K562 (cell line): ENCODE data around the gene COL4A2. TPM values are rescaled to one million over a fixed set of nuclear protein-coding genes. Genes with fewer than 3 reads are reported as not detected.

Experiments used
- ARNT ChIP-seq, 2 experiments: fragments of 450-650 bp; IDR thresholded peaks; 2 replicates each; pipeline ENCODE4 v1.6.1; 2016; ENCODE audit warnings: mild to moderate bottlenecking in 1 of 2
- CHD7 ChIP-seq: fragments of 200-600 bp; sonication (generic); IDR thresholded peaks from one replicate; pipeline ENCODE4 v1.6.1; 2012; ENCODE audit warnings: mild to moderate bottlenecking, low read depth, low read length, inconsistent platforms
- ZNF133 ChIP-seq: fragments of 250-450 bp; sonication (Bioruptor Pico); IDR thresholded peaks from 2 replicates; pipeline ENCODE4 v1.4.0; 2020; ENCODE audit warnings: mild to moderate bottlenecking
- ZNF507 ChIP-seq: conservative IDR thresholded peaks from 2 replicates; pipeline ENCODE4 v1.6.1; 2017; ENCODE audit warnings: missing genetic modification characterization, missing compliant biosample characterization
- ZNF584 ChIP-seq: fragments of 200-800 bp; sonication (Bioruptor generic); IDR thresholded peaks from 2 replicates; pipeline ENCODE4 v1.6.1; 2016; ENCODE audit warnings: low read depth, mild to moderate bottlenecking, missing genetic modification characterization, missing compliant biosample characterization
- polyA plus RNA-seq, 8 experiments: library from polyadenylated mRNA; depleted of rRNA in 4 of 8; stranded (reverse) in 5 of 8; unstranded in 3 of 8; fragments of >200 nt; fragmentation: Nextera tagmentation in 2 of 8; fragmentation: Illumina TruSeq in 1 of 8; extraction: Ambion mirVana in 2 of 8; extraction: Trizol in 1 of 8; gene quantifications; 2 replicates each; pipeline versions ENCODE4 v1.2.1 to v1.2.3, GENCODE V29; 2011 to 2014; ENCODE audit warnings: inconsistent platforms in 1 of 8, missing spikeins in 1 of 8
- total RNA-seq, 7 experiments: library from RNA; depleted of rRNA in 6 of 7; stranded (reverse); fragments of >200 nt in 6 of 7; fragmentation: Illumina TruSeq in 2 of 7; extraction: Trizol in 2 of 7; gene quantifications; 2 replicates each; pipeline versions ENCODE4 v1.2.1 to v1.2.3, GENCODE V29; 2011 to 2021; ENCODE audit warnings: low replicate concordance in 1 of 7

The COL4A2 gene
- total and polyA plus RNA-seq, 9 of the 15 experiments (the other 6 are each of a cell fraction or from before 2014, with no cell fraction given): 0.13 to 15.2 (median 8.1) TPM

DNA sequence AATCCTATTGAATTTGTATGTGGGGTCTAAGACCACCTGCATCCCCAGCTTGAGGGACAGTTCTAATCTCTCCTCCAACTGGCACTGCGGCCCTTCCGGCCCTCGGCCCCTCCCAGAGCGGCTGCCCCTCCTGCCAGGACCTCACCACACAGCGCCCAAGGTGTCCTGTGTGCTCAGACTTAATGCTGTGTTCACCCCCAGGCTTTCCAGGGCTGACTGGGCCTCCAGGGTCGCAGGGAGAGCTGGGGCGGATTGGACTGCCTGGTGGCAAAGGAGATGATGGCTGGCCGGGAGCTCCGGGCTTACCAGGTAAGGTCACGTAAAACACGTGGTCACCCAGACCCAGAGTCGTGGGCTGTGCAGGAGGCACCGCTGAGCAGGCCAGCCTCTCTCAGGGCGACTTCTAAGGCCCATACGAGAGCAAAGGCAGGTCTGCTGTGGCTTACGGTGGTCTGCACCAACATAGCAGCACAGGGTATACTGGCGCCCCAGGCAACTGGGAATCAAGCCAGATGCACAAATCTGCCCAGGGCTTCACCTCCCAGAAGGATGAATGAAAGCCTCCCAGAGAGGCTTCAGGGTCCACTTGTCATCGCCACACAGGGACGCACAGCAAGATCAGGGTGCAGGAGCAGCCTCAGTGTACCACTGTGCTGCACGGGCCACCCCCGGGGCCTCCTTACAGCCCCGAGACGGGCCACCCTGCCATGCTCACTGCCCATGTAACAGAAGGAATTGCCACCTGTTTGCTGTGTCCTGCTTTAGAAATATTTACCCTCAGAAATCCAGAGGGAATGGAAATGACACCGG lies 185.0 kb downstream of the COL4A2 start (continued):
- TF ChIP-seq CHD7: no peak
- TF ChIP-seq ARNT (IDR thresholded peaks at IDR 0.05): no peak
- no peak for TF ChIP-seq ZNF507 (tag)
- TF ChIP-seq ZNF584: no peak
- no peak for TF ChIP-seq ZNF133
